ENCODE data around the gene PLCH1.

Gene PLCH1

GRCh38 chr3:155675094-155675493 lies 69.8 kb downstream of the PLCH1 start:
- DNase-seq (ENCODE audit: low spot score): no peak
- in situ Hi-C loops (cut with MboI; ENCODE audit: low pct_unique_long_range_greater_than_20kb, low sequenced_read_pairs, unreplicated experiment): loop anchor here (25.0 kb wide), 1 partner anchor 288 kb away; no protein-coding TSS in a partner anchor
- TF ChIP-seq CTCF (IDR thresholded peaks at IDR 0.05; ENCODE audit: extremely low read depth, insufficient read depth, missing control alignments): no peak

- no peak for DNase-seq (ENCODE audit: low spot score)
- TF ChIP-seq CTCF (IDR thresholded peaks at IDR 0.05; ENCODE audit: extremely low read depth, insufficient read depth, missing control alignments): no peak
- in situ Hi-C loops (cut with MboI; ENCODE audit: low pct_unique_long_range_greater_than_20kb, low sequenced_read_pairs, unreplicated experiment): no loop called here
Measured at GRCh38 chr3:155673421-155673820, 71.5 kb downstream of the PLCH1 start.

GRCh38 chr3:155670335-155670734 lies 74.5 kb downstream of the PLCH1 start:
- no peak for TF ChIP-seq CTCF (IDR thresholded peaks at IDR 0.05; ENCODE audit: extremely low read depth, insufficient read depth, missing control alignments)
- DNase-seq (ENCODE audit: low spot score): no peak
- in situ Hi-C loops (cut with MboI; ENCODE audit: low pct_unique_long_range_greater_than_20kb, low sequenced_read_pairs, unreplicated experiment): no loop called here

- DNase-seq (ENCODE audit: low spot score): no peak
- in situ Hi-C loops (cut with MboI; ENCODE audit: low pct_unique_long_range_greater_than_20kb, low sequenced_read_pairs, unreplicated experiment): no loop called here
- no peak for TF ChIP-seq CTCF (IDR thresholded peaks at IDR 0.05; ENCODE audit: extremely low read depth, insufficient read depth, missing control alignments)
Measured at GRCh38 chr3:155667988-155668387, 76.9 kb downstream of the PLCH1 start.

GRCh38 chr3:155664925-155665695 lies 79.8 kb downstream of the PLCH1 start:
- in situ Hi-C loops (cut with MboI; ENCODE audit: low pct_unique_long_range_greater_than_20kb, low sequenced_read_pairs, unreplicated experiment): no loop called here
- no peak for DNase-seq (ENCODE audit: low spot score)
- no peak for TF ChIP-seq CTCF (IDR thresholded peaks at IDR 0.05; ENCODE audit: extremely low read depth, insufficient read depth, missing control alignments)

GRCh38 chr3:155663467-155664212 lies 81.2 kb downstream of the PLCH1 start:
- TF ChIP-seq CTCF (IDR thresholded peaks at IDR 0.05; ENCODE audit: extremely low read depth, insufficient read depth, missing control alignments): no peak
- no peak for DNase-seq (ENCODE audit: low spot score)
- in situ Hi-C loops (cut with MboI; ENCODE audit: low pct_unique_long_range_greater_than_20kb, low sequenced_read_pairs, unreplicated experiment): no loop called here

All from GM13977 (cell line).